ENCODE measurements around the gene SIX3. TPM values are rescaled to one million over a fixed set of nuclear protein-coding genes. Genes with fewer than 3 reads are reported as not detected.

Gene SIX3
- not detected for total RNA-seq
- long read RNA-seq: 0 reads

DNA sequence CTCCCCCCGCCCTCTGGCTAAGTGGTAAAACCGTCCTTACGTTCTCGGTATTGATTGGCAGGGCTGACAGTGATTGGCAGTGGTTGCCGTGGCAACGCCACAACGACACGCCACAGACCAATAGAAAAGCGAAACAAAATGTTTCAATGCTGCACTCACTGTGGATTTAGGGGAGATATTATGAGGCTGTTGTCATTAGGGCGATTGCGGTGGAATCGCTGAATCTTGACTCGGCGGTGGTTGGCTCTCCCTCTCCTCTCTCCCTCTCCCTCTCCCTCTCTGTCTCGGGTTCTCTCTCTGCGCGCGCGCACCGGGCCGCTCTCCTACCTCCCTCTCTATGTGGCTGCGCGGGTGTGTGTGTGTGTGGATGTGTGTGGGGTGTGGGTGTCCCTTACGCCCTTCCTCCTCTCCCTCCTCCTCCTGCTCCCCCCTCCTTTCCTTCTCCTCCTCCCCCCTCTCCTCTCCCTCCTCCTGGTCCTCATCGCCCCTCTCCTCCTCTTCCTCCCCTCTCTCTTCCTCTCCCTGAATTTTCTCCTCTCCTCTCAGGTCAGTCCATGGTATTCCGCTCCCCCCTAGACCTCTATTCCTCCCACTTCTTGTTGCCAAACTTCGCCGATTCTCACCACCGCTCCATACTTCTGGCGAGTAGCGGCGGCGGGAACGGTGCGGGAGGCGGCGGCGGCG is at the start of gene SIX3:
TSS of gene SIX3 (plus strand) at position 152 of the 684 bp plus-strand sequence. CDS start at position 555, 403 bp downstream.
- no peaks in the 10 kb centered on the region for H3K9me3 ChIP-seq
- H3K4me3 ChIP-seq: peak within 1 kb of the TSS in 1 of 3 donors; percentile 22
- intact Hi-C loops (cut with DNase I): no loop called here
- TF ChIP-seq, protein P1, sequence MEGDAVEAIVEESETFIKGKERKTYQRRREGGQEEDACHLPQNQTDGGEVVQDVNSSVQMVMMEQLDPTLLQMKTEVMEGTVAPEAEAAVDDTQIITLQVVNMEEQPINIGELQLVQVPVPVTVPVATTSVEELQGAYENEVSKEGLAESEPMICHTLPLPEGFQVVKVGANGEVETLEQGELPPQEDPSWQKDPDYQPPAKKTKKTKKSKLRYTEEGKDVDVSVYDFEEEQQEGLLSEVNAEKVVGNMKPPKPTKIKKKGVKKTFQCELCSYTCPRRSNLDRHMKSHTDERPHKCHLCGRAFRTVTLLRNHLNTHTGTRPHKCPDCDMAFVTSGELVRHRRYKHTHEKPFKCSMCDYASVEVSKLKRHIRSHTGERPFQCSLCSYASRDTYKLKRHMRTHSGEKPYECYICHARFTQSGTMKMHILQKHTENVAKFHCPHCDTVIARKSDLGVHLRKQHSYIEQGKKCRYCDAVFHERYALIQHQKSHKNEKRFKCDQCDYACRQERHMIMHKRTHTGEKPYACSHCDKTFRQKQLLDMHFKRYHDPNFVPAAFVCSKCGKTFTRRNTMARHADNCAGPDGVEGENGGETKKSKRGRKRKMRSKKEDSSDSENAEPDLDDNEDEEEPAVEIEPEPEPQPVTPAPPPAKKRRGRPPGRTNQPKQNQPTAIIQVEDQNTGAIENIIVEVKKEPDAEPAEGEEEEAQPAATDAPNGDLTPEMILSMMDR (IDR thresholded peaks at IDR 0.05): no peak
- no peak for TF ChIP-seq POLR2A (IDR thresholded peaks at IDR 0.05)
- H3K4me1 ChIP-seq: peaks cover 0 to 28% (median 0%) of the 10 kb centered on the region in 4 donors
- no peaks in the 10 kb centered on the region for H3K36me3 ChIP-seq
- DNase-seq: no peak
- no peak within 1 kb of the TSS for H3K27ac ChIP-seq
- WGBS (ENCODE audit: insufficient coverage, low coverage, low lambda C conversion rate, missing lambda C conversion rate): 2% methylated on average over 33 of the region's 39 CpGs
- ATAC-seq: peak; percentile 25 to 56 (median 42)
- H3K27me3 ChIP-seq: peaks cover 5 to 55% of the 10 kb centered on the region in 2 donors

DNA sequence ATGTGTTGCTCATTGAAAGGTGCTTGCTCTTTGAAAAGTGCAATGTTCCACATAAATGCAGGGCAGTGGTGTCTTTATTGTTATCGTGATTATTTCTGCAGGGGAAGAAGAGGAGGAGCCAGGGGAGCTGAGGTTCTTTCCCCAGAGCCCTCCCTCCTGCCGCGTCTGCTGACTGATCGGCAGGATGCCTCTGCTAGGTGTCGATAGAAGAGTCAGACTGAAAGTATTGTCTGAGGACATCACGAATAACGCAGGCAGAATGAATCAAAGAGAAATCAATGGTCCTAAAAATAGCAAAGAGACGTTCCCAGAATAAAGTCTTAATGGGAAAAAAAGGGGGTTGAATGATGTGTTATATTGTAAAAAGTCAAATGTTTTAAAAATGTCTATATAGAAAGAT is 47.4 kb upstream of the SIX3 start:
- Histone ChIP-seq H3K27me3 (no peaks in the 10 kb centered on the region), H3K4me1 (no peaks in the 10 kb centered on the region), H3K9me3 (no peaks in the 10 kb centered on the region), H3K27ac (no peak overlapping the region), H3K36me3 (no peaks in the 10 kb centered on the region), H3K4me3 (no peak overlapping the region)
- ATAC-seq (no peak), DNase-seq (no peak)
- TF ChIP-seq, protein P1 (IDR thresholded peaks at IDR 0.05): no peak
- no peak for TF ChIP-seq POLR2A (IDR thresholded peaks at IDR 0.05)
- intact Hi-C loops (cut with DNase I): no loop called here
- WGBS (ENCODE audit: insufficient coverage, low coverage, low lambda C conversion rate, missing lambda C conversion rate): 34% methylated on average over 8 of the region's 8 CpGs

DNA sequence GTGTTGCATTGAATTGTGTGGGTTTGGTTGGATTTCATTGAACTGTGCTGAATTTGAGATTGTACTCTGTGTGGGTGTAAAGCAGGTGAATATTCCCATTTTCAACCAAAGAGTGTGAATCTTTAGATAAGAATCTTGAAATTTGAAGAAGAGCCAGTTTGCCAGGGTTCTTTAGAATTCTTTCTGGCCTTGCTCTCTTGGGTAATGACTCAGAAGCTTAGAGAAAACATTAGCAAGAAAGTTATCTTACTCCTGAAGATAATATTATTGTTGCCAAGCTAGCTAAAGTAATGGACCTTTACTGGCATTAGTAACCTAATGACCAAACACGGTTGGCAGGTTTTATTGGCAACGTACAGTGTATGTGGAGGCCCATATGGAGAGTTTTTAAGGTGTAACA is 46.4 kb upstream of the SIX3 start:
- ATAC-seq (no peak), DNase-seq (no peak)
- no peaks in the 10 kb centered on the region for H3K27me3 ChIP-seq
- no peak for TF ChIP-seq POLR2A (IDR thresholded peaks at IDR 0.05)
- intact Hi-C loops (cut with DNase I): no loop called here
- no peaks in the 10 kb centered on the region for H3K4me1 ChIP-seq
- no peak overlapping the region for H3K4me3 ChIP-seq
- 30% methylated on average over 2 of the region's 2 CpGs for WGBS (ENCODE audit: insufficient coverage, low coverage, low lambda C conversion rate, missing lambda C conversion rate)
- no peaks in the 10 kb centered on the region for H3K36me3 ChIP-seq
- H3K9me3 ChIP-seq: no peaks in the 10 kb centered on the region
- no peak overlapping the region for H3K27ac ChIP-seq

DNA sequence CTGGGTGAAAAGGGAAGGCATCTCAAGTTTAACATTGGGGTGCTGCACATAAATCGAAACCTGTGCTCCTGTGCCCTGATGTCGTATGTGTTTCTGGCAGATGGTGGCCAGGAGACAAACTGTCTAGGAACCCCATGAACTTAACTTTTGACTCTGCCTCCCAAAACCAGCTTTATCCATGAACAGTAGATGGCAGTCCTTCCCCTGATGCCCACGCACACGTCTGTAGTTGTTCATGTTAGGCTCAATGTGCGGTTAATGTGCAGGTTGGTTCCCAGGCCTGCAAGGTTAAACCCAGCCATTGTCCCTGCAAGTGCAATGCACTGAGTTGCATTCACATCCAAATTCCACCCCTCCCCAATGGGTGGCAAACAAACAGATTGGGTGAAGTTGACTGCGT is 44.1 kb upstream of the SIX3 start:
- intact Hi-C loops (cut with DNase I): no loop called here
- WGBS (ENCODE audit: insufficient coverage, low coverage, low lambda C conversion rate, missing lambda C conversion rate): 73% methylated on average over 6 of the region's 6 CpGs
- Histone ChIP-seq H3K27ac (no peak overlapping the region), H3K27me3 (no peaks in the 10 kb centered on the region), H3K36me3 (no peaks in the 10 kb centered on the region), H3K4me3 (no peak overlapping the region), H3K9me3 (no peaks in the 10 kb centered on the region), H3K4me1 (no peaks in the 10 kb centered on the region)
- no peak for ATAC-seq
- no peak for DNase-seq
- TF ChIP-seq, protein P1 (IDR thresholded peaks at IDR 0.05): no peak
- no peak for TF ChIP-seq POLR2A (IDR thresholded peaks at IDR 0.05)

DNA sequence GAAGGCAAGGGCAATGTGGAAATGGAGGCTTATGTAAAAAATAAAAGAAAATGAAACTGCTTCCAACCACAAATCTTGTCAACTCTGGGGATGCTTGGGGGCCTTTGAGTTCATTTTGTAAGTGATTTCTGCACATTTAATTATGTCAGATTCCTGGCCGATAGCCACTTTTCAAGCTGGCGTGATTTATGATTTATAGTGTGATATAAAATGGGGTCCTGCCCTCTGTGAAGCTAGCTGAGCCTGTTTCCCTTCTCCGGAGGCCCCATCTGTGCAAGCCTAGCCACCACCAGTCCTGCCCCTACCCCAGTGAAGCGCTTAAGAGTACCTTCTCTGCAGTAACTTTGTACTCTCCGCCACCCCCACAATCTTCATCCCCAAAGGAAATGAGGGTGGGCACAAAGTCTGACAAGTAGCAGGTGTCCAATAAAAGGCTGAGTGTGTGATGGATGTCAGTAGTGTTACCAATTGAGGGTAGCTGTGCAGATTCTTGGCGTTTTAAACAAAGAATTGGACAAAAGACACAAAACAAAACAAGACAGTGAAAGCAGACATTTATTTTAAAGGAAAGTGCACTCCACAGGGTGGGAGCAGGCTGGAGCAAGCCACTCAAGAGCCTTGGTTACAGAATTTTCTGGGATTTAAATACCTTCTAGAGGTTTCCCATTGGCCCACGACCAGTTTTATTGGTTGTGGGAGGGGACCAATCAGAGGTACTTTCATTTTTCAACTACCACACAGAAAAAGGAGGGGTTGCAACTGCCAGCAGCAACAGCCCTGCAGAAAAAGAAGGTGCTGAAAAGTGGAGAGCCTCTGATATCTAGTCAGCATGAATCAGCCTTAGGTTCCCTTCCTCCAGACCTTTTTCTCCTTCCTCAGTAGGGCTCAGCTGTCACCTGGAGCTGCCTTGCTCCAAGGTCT is 39.0 kb upstream of the SIX3 start:
- TF ChIP-seq POLR2A (IDR thresholded peaks at IDR 0.05): no peak
- TF ChIP-seq, protein P1 (IDR thresholded peaks at IDR 0.05): no peak
- no peak for ATAC-seq
- Histone ChIP-seq H3K27me3 (no peaks in the 10 kb centered on the region), H3K27ac (no peak overlapping the region), H3K4me3 (no peak overlapping the region), H3K9me3 (no peaks in the 10 kb centered on the region), H3K36me3 (no peaks in the 10 kb centered on the region), H3K4me1 (no peaks in the 10 kb centered on the region)
- 79% methylated on average over 7 of the region's 7 CpGs for WGBS (ENCODE audit: insufficient coverage, low coverage, low lambda C conversion rate, missing lambda C conversion rate)
- intact Hi-C loops (cut with DNase I): no loop called here
- no peak for DNase-seq

Measured in right lobe of liver (tissue), 6 donors.